GM23248 (cell line): ENCODE data around the gene GPR18.

Source experiments
- EZH2 ChIP-seq: fragments of 200-600 bp; sonication (generic); IDR thresholded peaks from 2 replicates; pipeline ENCODE4 v1.6.1; 2018; ENCODE audit warnings: antibody characterized with exemption, mild to moderate bottlenecking; ENCODE audit not compliant: insufficient read depth, poor library complexity, severe bottlenecking
- EZH2phosphoT487 ChIP-seq: fragments of 200-600 bp; sonication (generic); IDR thresholded peaks from 2 replicates; pipeline ENCODE4 v1.6.1; 2018; ENCODE audit warnings: antibody characterized with exemption, moderate library complexity, mild to moderate bottlenecking, low read depth; ENCODE audit not compliant: insufficient read depth

DNA sequence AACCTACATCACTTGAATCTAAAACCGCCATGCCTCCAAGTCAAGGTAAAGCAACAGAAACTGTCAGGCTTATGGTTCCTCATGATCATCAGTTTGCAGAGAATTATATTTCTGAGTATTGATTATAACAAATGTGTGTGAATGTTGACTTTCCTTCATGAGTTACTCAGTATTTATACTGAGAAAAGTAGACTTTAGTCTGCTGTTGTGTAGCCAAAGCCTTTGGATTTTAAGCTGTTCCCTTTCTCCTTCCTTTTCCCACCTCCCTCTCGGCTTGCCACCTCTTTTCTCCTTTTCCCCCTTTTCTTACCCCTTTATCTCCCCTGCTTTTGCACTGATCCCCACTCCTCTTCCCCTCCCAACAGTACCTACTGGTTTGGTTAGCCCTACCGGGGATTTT, 20.7 kb upstream of the GPR18 start:
- TF ChIP-seq EZH2 (no peak), EZH2phosphoT487 (no peak)
